ENCODE results near the gene CAPN12.

DNA sequence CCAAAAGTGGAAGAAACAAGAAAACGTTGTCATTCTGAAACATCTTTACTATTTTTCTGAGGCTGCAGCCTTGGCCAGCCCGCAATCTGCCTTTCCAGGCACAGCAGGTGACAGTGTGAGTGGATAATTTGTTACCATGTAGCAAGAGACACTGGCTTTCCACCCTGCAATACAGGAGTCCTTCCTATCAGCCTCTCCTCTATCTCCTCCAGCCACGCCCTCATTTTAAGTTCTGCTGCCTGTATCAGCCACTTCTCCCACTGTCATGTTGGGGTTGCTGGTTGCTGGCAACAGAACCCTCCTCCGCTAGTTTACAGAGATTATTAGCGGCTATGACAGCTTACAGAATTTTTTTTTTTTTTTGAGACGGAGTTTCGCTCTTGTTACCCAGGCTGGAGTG, 36.8 kb upstream of the CAPN12 start:
- no peak for TF ChIP-seq MAZ (IDR thresholded peaks at IDR 0.05; ENCODE audit: borderline replicate concordance, low read depth, low read length)
- TF ChIP-seq POLR2A (IDR thresholded peaks at IDR 0.05; ENCODE audit: low read depth, low read length) = no peak
- TF ChIP-seq CHD1 (IDR thresholded peaks at IDR 0.05; ENCODE audit: low read depth, low read length) = no peak
- TF ChIP-seq, protein P1, sequence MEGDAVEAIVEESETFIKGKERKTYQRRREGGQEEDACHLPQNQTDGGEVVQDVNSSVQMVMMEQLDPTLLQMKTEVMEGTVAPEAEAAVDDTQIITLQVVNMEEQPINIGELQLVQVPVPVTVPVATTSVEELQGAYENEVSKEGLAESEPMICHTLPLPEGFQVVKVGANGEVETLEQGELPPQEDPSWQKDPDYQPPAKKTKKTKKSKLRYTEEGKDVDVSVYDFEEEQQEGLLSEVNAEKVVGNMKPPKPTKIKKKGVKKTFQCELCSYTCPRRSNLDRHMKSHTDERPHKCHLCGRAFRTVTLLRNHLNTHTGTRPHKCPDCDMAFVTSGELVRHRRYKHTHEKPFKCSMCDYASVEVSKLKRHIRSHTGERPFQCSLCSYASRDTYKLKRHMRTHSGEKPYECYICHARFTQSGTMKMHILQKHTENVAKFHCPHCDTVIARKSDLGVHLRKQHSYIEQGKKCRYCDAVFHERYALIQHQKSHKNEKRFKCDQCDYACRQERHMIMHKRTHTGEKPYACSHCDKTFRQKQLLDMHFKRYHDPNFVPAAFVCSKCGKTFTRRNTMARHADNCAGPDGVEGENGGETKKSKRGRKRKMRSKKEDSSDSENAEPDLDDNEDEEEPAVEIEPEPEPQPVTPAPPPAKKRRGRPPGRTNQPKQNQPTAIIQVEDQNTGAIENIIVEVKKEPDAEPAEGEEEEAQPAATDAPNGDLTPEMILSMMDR (conservative IDR thresholded peaks at IDR 0.05; ENCODE audit: low read depth, low read length) = no peak
- TF ChIP-seq RCOR1 (IDR thresholded peaks at IDR 0.05; ENCODE audit: insufficient replicate concordance, low read length) = no peak
- TF ChIP-seq MAFK (IDR thresholded peaks at IDR 0.05; ENCODE audit: low read depth, low read length) = no peak
- TF ChIP-seq BHLHE40 (IDR thresholded peaks at IDR 0.05; ENCODE audit: low read depth, low read length) = no peak
- no peak for TF ChIP-seq RAD21 (IDR thresholded peaks at IDR 0.05; ENCODE audit: low read length)
- TF ChIP-seq SMC3 (IDR thresholded peaks at IDR 0.05; ENCODE audit: low read depth, low read length) = no peak
- TF ChIP-seq, protein P2, sequence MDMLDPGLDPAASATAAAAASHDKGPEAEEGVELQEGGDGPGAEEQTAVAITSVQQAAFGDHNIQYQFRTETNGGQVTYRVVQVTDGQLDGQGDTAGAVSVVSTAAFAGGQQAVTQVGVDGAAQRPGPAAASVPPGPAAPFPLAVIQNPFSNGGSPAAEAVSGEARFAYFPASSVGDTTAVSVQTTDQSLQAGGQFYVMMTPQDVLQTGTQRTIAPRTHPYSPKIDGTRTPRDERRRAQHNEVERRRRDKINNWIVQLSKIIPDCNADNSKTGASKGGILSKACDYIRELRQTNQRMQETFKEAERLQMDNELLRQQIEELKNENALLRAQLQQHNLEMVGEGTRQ (IDR thresholded peaks at IDR 0.05; ENCODE audit: low read depth, low read length) = no peak
- TF ChIP-seq CEBPB (IDR thresholded peaks at IDR 0.05; ENCODE audit: low read depth, low read length) = no peak
- no peak for TF ChIP-seq FOS (IDR thresholded peaks at IDR 0.05; ENCODE audit: low read depth, low read length)
- no peak for TF ChIP-seq RFX5 (IDR thresholded peaks at IDR 0.05; ENCODE audit: low read depth, low read length)

Data from IMR-90 (cell line).